ENCODE results near the gene LDLR. TPM values are rescaled to one million over a fixed set of nuclear protein-coding genes. Genes with fewer than 3 reads are reported as not detected.

The LDLR gene
- total and polyA plus RNA-seq, 2 donors (not counting 3 experiments of a cell fraction or from before 2014, with no cell fraction given), result 142 to 174 TPM

- TF ChIP-seq EZH2 (IDR thresholded peaks at IDR 0.05; ENCODE audit: borderline replicate concordance, low read depth, low read length, severe bottlenecking) (no peak), MAX (IDR thresholded peaks at IDR 0.05; ENCODE audit: insufficient read depth, insufficient read length) (no peak), FOS (IDR thresholded peaks at IDR 0.05; ENCODE audit: borderline replicate concordance, insufficient read depth, low read length) (no peak), MYC (IDR thresholded peaks at IDR 0.05; ENCODE audit: low read depth, low read length) (no peak), JUN (IDR thresholded peaks at IDR 0.05; ENCODE audit: borderline replicate concordance, insufficient read depth, insufficient read length, low read depth) (no peak), POLR2A (IDR thresholded peaks at IDR 0.05; ENCODE audit: low read depth, low read length) (no peak), POLR2AphosphoS5 (IDR thresholded peaks at IDR 0.05; ENCODE audit: insufficient read depth, low read depth, low read length) (no peak), CTCF (IDR thresholded peaks at IDR 0.05; ENCODE audit: extremely low read depth in 1 of 2, insufficient read depth in 1 of 2, low read depth in 1 of 2, low read length in 2 of 2) (no peak), GATA2 (IDR thresholded peaks at IDR 0.05; ENCODE audit: insufficient read depth, insufficient read length, low read depth, low read length) (no peak)
- Histone ChIP-seq H3K4me2 (ENCODE audit: insufficient read depth, low read length) (no peak overlapping the region), H3K27ac (ENCODE audit: insufficient read depth, low read depth, low read length) (no peak overlapping the region), H4K20me1 (replicated peaks; ENCODE audit: control insufficient read depth, extremely low read depth, insufficient read depth, low read length) (peaks cover 5% of the 10 kb centered on the region), H3K9me1 (replicated peaks; ENCODE audit: control insufficient read depth, extremely low read depth, insufficient read depth, low read length) (no peaks in the 10 kb centered on the region), H3K27me3 (ENCODE audit: control insufficient read depth in 2 of 2, insufficient read depth in 2 of 2, low read length in 2 of 2) (no peaks in the 10 kb centered on the region), H3K9ac (replicated peaks; ENCODE audit: extremely low read depth, insufficient read depth, low read length) (no peak overlapping the region), H2AFZ (ENCODE audit: low read depth, low read length) (no peak overlapping the region), H3K4me3 (replicated peaks in 1 of 3; ENCODE audit: insufficient read depth in 1 of 3, low read depth in 1 of 3, low read length in 3 of 3) (no peak overlapping the region), H3K4me1 (ENCODE audit: control insufficient read depth, extremely low read depth, insufficient read depth, low read length) (peaks cover 19% of the 10 kb centered on the region), H3K79me2 (ENCODE audit: control insufficient read depth, insufficient read depth, low read length) (peaks cover 82% of the 10 kb centered on the region), H3K36me3 (ENCODE audit: control insufficient read depth in 2 of 2, extremely low read depth in 1 of 2, insufficient read depth in 2 of 2, low read length in 2 of 2) (peaks cover 10 to 26% of the 10 kb centered on the region in 2 experiments), H3K9me3 (replicated peaks; ENCODE audit: control insufficient read depth, insufficient read depth, low read length) (no peaks in the 10 kb centered on the region)
- BruUV-seq (replicated peaks), result no TSS peak
- FAIRE-seq (no peak), DNase-seq (ENCODE audit: low read depth, low spot score) (no peak)
- ChIA-PET CTCF (interaction anchor here (0.6 to 2.7 kb wide), 4 partner anchors 9 to 66 kb away, joined by 3 to 15 read pairs (median 6); partner anchors contain the start of gene LDLR), POLR2A (no interaction called here)
- dilution Hi-C loops (cut with MboI; ENCODE audit: extremely low pct_ligation_motif_present, low sequenced_read_pairs), result no loop called here
- intact Hi-C loops (cut with micrococcal nuclease), result no loop called here
These were observed 11.8 kb downstream of the LDLR start for GRCh38 chr19:11101057-11101456.

Measured in endothelial cell of umbilical vein (primary cell).